Activated naive CD4-positive, alpha-beta T cell treated with anti-CD3 and anti-CD28 coated beads, Interleukin-2, amount 50 U/mL, for 72 hours (primary cell): ENCODE results near the gene PTPN21. TPM values are rescaled to one million over a fixed set of nuclear protein-coding genes. Genes with fewer than 3 reads are reported as not detected.

Experiments used
- ATAC-seq, 2 donors: fragments of 150-1000 bp; cut with Tn5 transposase; 2 replicates each; pipeline ENCODE4 v1.10.0; 2021; ENCODE audit warnings: mild to moderate bottlenecking in 2 of 2, moderate library complexity in 2 of 2
- DNase-seq, 2 donors: peaks; one replicate each; pipeline ENCODE4 v3.0.0; 2021 to 2022; ENCODE audit warnings: low spot score in 2 of 2
- H3K27ac Mint-ChIP-seq, 2 donors: one replicate each; pipeline ENCODE4 v1.8.0; 2022; ENCODE audit warnings: mild to moderate bottlenecking in 2 of 2, mixed read lengths in 2 of 2
- H3K36me3 Mint-ChIP-seq, 2 donors: one replicate each; pipeline ENCODE4 v1.8.0; 2022; ENCODE audit warnings: mixed read lengths in 2 of 2
- H3K9me3 Mint-ChIP-seq, 2 donors: one replicate each; pipeline ENCODE4 v1.8.0; 2022; ENCODE audit warnings: mixed read lengths in 2 of 2
- total RNA-seq, 2 donors: library from RNA; stranded (reverse); gene quantifications; one replicate each; pipeline ENCODE4 v1.2.3, GENCODE V29; 2022

PTPN21 gene
- total RNA-seq, 2 donors from 2014 or later, result not detected

DNA sequence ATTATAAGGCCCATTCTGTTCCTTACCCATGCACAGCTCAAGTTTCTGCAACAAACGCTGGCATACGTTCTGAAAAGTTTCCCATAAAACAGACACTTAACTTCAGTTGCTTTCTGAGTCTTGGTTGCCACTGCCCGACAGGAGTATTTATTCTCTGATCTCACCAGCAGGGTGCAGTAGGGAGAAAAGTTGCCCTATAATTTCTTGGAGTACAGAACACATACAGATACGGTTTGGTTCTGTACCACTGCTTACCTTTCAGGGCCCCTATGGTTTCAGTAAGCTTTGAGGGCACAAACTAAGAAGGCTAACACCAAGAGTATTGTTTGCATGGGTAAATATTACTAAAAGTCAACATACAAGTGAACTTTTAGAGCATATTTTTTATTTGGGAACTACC lies 91.5 kb downstream of the PTPN21 start:
- ATAC-seq (no peak), DNase-seq (peak in 1 of 2 donors; percentile 31)
- Mint-ChIP-seq H3K36me3 (peaks cover 12 to 29% of the 10 kb centered on the region in 2 donors), H3K9me3 (peaks cover 3 to 7% of the 10 kb centered on the region in 2 donors), H3K27ac (no peak overlapping the region)

DNA sequence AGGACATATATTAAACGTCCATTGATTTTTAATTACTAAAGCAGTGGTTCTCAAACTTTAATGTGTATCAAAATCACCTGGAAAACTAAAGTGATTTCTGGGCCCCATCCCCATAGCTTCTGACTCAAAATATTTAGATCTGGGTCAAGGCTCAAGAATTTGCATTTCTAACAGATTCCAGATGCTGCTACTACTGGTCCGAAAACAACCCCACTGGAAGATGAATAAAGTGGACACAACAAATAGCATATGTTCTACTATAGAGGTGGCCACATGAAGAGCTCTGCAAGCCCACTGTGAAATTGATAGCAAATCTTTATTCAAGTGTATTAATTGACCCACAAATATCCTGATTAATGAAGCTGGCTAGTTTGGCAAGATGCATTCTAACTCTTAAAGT lies 99.9 kb downstream of the PTPN21 start:
- no peak for ATAC-seq
- Mint-ChIP-seq H3K9me3 (peaks cover 0 to 8% of the 10 kb centered on the region in 2 donors), H3K27ac (no peak overlapping the region), H3K36me3 (peaks cover 23 to 44% of the 10 kb centered on the region in 2 donors)
- DNase-seq, result no peak

DNA sequence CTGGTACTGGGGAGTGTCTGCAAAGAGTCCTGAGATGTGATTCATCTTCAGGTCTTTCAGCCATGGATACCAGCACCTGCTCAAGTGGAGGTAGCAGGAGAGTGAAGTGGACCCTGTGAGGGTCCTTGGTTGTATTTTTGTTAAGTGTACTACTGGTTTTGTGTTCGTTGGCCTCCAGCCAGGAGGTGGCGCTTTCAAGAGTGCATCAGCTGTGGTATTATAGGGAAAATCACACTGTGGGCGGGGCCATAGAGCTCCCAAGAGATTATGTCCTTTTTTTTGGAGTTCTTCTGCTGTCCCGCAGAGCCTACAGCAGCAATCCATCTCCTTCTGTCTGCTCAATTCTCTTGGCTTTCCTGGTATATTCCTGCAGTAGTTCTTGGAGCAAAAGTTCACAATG lies 102.6 kb downstream of the PTPN21 start:
- Mint-ChIP-seq H3K36me3 (peaks cover 31 to 48% of the 10 kb centered on the region in 2 donors), H3K9me3 (peaks cover 6 to 11% of the 10 kb centered on the region in 2 donors), H3K27ac (no peak overlapping the region)
- DNase-seq, result no peak
- no peak for ATAC-seq

DNA sequence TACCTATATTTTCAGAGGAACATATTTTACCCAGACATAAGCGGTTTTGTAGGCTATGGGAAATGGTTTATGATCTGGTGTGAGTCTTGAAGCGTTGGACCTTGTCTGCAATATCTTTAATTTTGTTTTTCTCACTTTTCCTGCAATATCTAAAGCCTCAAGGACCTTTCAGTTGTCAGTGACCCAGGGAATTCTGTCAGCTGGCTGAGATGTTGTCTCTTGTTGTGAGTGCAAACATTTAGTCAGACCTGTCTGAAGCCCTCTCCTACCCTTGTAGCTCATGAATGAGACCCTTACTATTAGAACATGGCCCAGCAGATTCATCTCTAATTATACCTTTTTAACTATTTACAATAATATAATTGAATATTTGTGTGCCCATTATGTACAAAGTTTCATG lies 115.7 kb downstream of the PTPN21 start:
- no peak for ATAC-seq
- DNase-seq, result no peak
- Mint-ChIP-seq H3K9me3 (no peaks in the 10 kb centered on the region), H3K36me3 (no peaks in the 10 kb centered on the region), H3K27ac (no peak overlapping the region)

DNA sequence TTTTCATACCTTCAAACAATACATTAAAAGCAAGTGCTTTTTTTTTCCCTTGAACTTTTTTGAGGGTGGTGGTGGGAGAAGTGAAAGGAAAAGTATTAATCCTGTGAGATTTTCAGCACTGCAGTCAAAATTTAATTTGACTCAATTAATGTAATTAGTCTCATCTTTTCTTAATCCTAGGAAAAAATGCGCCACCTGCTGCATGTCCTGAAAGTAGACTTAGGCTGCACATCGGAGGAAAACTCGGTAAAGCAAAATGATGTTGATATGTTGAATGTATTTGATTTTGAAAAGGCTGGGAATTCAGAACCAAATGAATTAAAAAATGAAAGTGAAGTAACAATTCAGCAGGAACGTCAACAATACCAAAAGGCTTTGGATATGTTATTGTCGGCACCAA lies 117.1 kb downstream of the PTPN21 start:
- Mint-ChIP-seq H3K9me3 (no peaks in the 10 kb centered on the region), H3K27ac (no peak overlapping the region), H3K36me3 (no peaks in the 10 kb centered on the region)
- DNase-seq, result no peak
- no peak for ATAC-seq

DNA sequence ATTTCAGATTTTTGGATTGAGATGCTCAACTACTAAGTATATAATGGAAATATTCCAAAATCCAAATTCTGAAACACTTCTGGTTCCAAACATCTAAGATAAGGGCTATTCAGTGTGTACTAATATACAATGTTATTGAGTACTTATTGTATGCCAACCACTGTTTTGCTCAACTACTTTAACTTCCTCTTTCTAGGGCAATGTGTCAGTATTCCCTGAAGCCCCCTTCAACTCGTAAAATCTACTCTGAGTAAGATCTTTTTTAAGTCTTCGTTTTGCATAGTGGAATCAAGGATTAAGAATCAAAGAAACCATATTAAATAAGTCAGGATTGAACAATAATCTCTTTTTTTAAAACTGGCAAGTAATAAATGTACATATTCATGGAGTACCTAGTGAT lies 123.8 kb downstream of the PTPN21 start:
- Mint-ChIP-seq H3K36me3 (no peaks in the 10 kb centered on the region), H3K27ac (no peak overlapping the region), H3K9me3 (no peaks in the 10 kb centered on the region)
- ATAC-seq, result no peak
- DNase-seq, result no peak

DNA sequence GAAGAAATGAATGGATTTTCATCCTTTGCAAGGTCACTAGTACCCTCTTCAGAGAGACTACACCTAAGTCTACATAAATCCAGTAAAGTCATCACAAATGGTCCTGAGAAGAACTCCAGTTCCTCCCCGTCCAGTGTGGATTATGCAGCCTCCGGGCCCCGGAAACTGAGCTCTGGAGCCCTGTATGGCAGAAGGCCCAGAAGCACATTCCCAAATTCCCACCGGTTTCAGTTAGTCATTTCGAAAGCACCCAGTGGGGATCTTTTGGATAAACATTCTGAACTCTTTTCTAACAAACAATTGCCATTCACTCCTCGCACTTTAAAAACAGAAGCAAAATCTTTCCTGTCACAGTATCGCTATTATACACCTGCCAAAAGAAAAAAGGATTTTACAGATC lies 128.5 kb downstream of the PTPN21 start:
- H3K36me3 Mint-ChIP-seq, result no peaks in the 10 kb centered on the region
- DNase-seq, result no peak
- no peak overlapping the region for H3K27ac Mint-ChIP-seq
- no peak for ATAC-seq
- no peaks in the 10 kb centered on the region for H3K9me3 Mint-ChIP-seq

DNA sequence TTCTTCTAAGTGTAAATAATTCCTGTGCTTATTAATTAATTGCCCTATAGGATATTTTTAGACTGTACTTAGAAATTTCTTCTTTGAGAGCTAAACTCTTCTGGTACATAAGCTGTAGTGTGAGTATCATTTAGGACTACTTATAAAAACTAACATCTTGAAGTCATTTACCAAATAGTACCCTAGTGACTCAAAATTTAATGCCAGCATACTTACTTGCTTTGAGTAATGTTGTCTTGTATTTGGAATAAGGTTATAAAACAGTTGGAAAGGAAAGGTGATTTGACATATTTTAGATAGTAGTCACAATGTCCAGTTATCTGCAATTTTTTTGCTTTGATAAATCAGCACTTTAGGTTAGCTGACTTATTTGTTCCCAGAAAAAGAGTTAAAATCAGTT lies 130.2 kb downstream of the PTPN21 start:
- ATAC-seq (no peak), DNase-seq (no peak)
- H3K27ac Mint-ChIP-seq, result no peak overlapping the region
- no peaks in the 10 kb centered on the region for H3K9me3 Mint-ChIP-seq
- peaks cover 0 to 9% of the 10 kb centered on the region in 2 donors for H3K36me3 Mint-ChIP-seq

DNA sequence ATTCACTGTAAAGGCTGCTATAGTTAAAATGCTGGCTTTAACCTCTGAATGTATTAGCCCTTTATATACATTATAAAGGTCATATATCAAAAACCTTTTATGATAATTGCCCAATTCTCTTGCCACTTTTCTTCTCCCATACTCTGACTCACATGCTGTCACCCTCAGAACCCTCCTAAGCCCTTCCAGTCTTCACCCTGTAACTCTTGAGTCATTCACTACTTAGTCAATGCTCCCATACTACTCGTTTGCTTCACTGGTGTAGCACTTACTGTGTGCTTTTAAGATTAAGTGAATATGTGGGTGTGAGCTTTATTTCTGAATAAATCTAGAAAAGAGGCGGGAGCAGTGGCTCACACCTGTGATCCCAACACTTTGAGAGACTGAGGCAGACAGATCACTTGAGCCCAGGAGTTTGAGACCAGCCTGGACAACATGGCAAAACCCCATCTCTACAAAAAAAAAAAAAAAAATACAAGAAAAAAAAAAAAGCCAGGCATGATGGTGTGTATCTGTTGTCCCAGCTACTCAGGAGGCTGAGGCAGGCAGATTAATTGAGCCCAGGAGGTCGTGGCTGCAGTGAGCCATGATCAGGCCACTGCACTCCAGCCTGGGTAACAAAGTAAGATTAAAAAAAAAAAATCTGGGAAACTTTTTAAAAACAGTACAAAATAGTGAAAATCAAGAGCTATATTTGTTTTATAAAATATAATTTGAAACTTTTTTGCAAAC lies 131.7 kb downstream of the PTPN21 start:
- DNase-seq, result no peak
- peaks cover under 1 to 2% of the 10 kb centered on the region in 2 donors for H3K9me3 Mint-ChIP-seq
- peak; percentile 85 to 97 for ATAC-seq
- H3K36me3 Mint-ChIP-seq, result peaks cover 5 to 12% of the 10 kb centered on the region in 2 donors
- no peak overlapping the region for H3K27ac Mint-ChIP-seq

DNA sequence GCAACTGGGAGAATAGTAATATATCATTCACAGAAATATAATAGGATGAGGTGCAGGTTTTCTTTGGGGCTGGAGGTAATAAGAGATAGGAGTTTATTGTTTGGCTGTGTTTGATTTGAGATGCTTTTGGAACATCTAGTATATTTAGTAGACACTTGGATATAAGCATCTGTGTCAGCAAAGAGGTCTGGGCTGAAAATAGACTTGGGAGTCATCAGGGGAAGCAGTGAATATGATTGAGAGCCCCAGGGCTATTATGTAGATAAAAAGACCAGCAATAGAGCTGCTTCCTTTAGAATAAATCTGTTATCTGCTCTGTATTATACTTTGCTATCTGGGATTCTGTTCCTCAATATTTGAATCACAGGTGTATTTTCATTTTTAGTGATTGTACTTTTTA lies 132.8 kb downstream of the PTPN21 start:
- no peak overlapping the region for H3K27ac Mint-ChIP-seq
- DNase-seq (no peak), ATAC-seq (no peak)
- peaks cover 12 to 20% of the 10 kb centered on the region in 2 donors for H3K36me3 Mint-ChIP-seq
- peaks cover 6% of the 10 kb centered on the region in 2 donors for H3K9me3 Mint-ChIP-seq

DNA sequence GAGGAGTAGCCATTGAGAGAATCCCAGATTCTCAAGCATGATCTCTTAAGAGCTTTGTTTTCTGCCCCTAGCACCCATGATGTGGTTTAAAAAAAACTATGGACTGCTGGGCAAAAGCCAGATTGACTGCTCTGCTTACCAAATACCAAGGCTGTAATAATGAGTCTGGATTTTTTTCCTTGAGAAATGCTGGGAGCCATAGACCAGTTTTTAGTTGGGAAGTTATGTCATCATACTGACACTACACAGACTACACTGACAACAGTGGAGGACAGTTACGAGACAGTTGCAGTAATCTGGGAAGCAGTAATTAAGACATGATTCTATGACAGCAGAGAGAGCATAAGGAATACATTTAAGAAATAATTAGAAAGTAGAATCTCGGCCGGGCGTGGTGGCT lies 133.5 kb downstream of the PTPN21 start:
- Mint-ChIP-seq H3K27ac (no peak overlapping the region), H3K9me3 (peaks cover 6% of the 10 kb centered on the region in 2 donors), H3K36me3 (peaks cover 12 to 20% of the 10 kb centered on the region in 2 donors)
- ATAC-seq, result no peak
- no peak for DNase-seq

DNA sequence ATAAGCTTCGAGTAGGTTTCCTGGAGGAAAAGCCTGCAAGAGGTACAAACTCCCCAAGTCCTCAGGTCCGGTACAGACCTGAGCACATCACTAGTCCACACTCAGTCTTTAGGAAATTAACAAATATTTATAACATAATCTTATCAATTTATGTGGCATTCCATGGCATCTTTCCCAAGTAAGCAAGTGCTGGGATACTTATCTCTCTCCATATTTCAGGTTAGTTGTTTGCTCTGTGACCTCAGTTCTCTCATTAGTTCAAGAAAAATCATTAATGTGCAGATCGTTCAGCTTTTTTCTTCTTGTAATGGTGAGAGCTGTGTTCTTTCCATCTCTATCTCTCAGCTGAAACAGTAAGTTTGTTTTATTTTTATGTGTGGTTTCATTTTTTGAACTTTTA lies 134.6 kb downstream of the PTPN21 start:
- no peak for ATAC-seq
- no peak for DNase-seq
- Mint-ChIP-seq H3K27ac (no peak overlapping the region), H3K9me3 (peaks cover 13% of the 10 kb centered on the region in 2 donors), H3K36me3 (peaks cover 19 to 29% of the 10 kb centered on the region in 2 donors)

DNA sequence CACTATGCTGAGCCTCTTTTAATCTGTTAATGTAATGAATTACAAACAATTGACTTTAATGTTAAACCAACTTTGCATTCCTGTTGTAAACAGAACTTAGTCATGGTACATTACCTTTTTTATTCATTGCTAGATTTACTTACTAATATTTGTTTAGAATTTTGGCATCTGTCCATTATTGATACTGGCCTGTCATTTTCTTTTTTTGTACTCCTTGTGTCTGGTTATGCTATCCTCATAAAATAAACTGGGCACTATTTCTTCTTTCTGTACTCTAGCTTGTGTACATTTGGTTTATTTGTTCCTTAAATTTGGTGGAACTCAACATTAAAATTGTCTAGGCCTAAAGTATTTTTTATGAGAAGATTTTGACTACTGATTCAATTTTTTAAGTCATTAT lies 137.2 kb downstream of the PTPN21 start:
- no peak overlapping the region for H3K27ac Mint-ChIP-seq
- ATAC-seq (no peak), DNase-seq (no peak)
- H3K9me3 Mint-ChIP-seq, result peaks cover 19 to 22% of the 10 kb centered on the region in 2 donors
- H3K36me3 Mint-ChIP-seq, result peaks cover 32 to 51% of the 10 kb centered on the region in 2 donors

Other genes starting within 250 kb of the PTPN21 start
- not detected for gene KCNK10, start 231.7 kb downstream of the PTPN21 start, total RNA-seq
- gene SPATA7, start 169.3 kb downstream of the PTPN21 start, total RNA-seq, result 1 to 10 TPM; 2.3 to 4.4 TPM
- gene ZC3H14, start 8.0 kb upstream of the PTPN21 start, total RNA-seq, result 10 to 100 TPM; 40.8 to 45.2 TPM
- 1 to 10 TPM; 1.1 to 2.9 TPM for gene EML5, start 237.9 kb upstream of the PTPN21 start, total RNA-seq